SK-N-SH (cell line): ENCODE data around the gene BRIX1. TPM values are rescaled to one million over a fixed set of nuclear protein-coding genes. Genes with fewer than 3 reads are reported as not detected.

Experiments used
- CTCF ChIA-PET: fragments of 300-600, 350-600 bp; formaldehyde crosslinking; extraction: SDS; loops from one replicate; lab custom pipeline; 2021; lab: Yijun Ruan, JAX
- POLR2A ChIA-PET: fragments of 350-600 bp; sonication (Branson Sonifier 250); formaldehyde crosslinking; extraction: SDS; loops from one replicate; lab custom pipeline; 2020; ENCODE audit warnings: antibody characterized with exemption, inconsistent platforms; lab: Yijun Ruan, JAX
- DNase-seq: peaks from one replicate; pipeline ENCODE4 v3.0.0; 2012
- H2AFZ ChIP-seq: fragments of 200-600 bp; sonication (generic); 2 replicates; pipeline ENCODE4 v1.8.1; 2016; ENCODE audit warnings: antibody characterized with exemption, mild to moderate bottlenecking, low read depth
- H3F3A ChIP-seq: fragments of 200-600 bp; sonication (generic); replicated peaks from 2 replicates; pipeline ENCODE3; 2016; ENCODE audit warnings: antibody characterized with exemption, mild to moderate bottlenecking; ENCODE audit not compliant: insufficient read depth
- H3K27ac ChIP-seq, 2 experiments: fragments of 200-500 bp in 1 of 2; fragments of 200-600 bp in 1 of 2; sonication (Bioruptor generic) in 1 of 2; sonication (generic), shearing (Covaris generic) in 1 of 2; 2 replicates each; pipeline versions ENCODE4 v1.5.1 to v1.6.1; 2014 to 2016; ENCODE audit warnings: low read depth in 2 of 2, inconsistent platforms in 1 of 2, low read length in 1 of 2, mild to moderate bottlenecking in 1 of 2, mixed read lengths in 1 of 2
- H3K27me3 ChIP-seq: fragments of 200-600 bp; sonication (generic), shearing (Covaris generic); 2 replicates; pipeline ENCODE4 v1.6.1; 2016; ENCODE audit warnings: mixed run types; ENCODE audit not compliant: insufficient read depth
- H3K36me3 ChIP-seq, 2 experiments: fragments of 200-500 bp in 1 of 2; fragments of 200-600 bp in 1 of 2; sonication (Bioruptor generic) in 1 of 2; sonication (generic) in 1 of 2; replicated peaks in 1 of 2; 2 replicates each; pipeline versions ENCODE3 to v1.5.1; 2014 to 2016; ENCODE audit warnings: low read length in 1 of 2, mild to moderate bottlenecking in 1 of 2; ENCODE audit not compliant: insufficient read depth in 2 of 2, control insufficient read depth in 1 of 2
- H3K4me1 ChIP-seq, 2 experiments: fragments of 200-500 bp in 1 of 2; fragments of 200-600 bp in 1 of 2; sonication (Bioruptor generic) in 1 of 2; sonication (generic), shearing (Covaris generic) in 1 of 2; 2 replicates each; pipeline versions ENCODE4 v1.5.1 to v1.6.1; 2014 to 2016; ENCODE audit warnings: low read depth in 1 of 2, low read length in 1 of 2, mixed run types in 1 of 2; ENCODE audit not compliant: insufficient read depth in 2 of 2, control insufficient read depth in 1 of 2
- H3K4me2 ChIP-seq: fragments of 200-600 bp; sonication (generic), shearing (Covaris generic); 2 replicates; pipeline ENCODE4 v1.6.1; 2017; ENCODE audit warnings: mixed run types
- H3K4me3 ChIP-seq, 2 experiments: fragments of 200-500 bp in 1 of 2; fragments of 200-600 bp in 1 of 2; sonication (Bioruptor generic) in 1 of 2; sonication (generic), shearing (Covaris generic) in 1 of 2; 2 replicates each; pipeline versions ENCODE4 v1.5.1 to v1.8.1; 2014 to 2016; ENCODE audit warnings: low read depth in 2 of 2, inconsistent platforms in 1 of 2, low read length in 1 of 2, mild to moderate bottlenecking in 1 of 2, mixed read lengths in 1 of 2, moderate library complexity in 1 of 2
- H3K79me2 ChIP-seq: fragments of 200-600 bp; sonication (generic); 2 replicates; pipeline ENCODE4 v1.8.1; 2017; ENCODE audit warnings: mild to moderate bottlenecking; ENCODE audit not compliant: insufficient read depth
- H3K9ac ChIP-seq: fragments of 200-600 bp; sonication (generic); 2 replicates; pipeline ENCODE4 v1.6.1; 2017; ENCODE audit warnings: mixed run types
- H3K9me2 ChIP-seq: fragments of 200-600 bp; sonication (generic); 2 replicates; pipeline ENCODE4 v1.6.1; 2017; ENCODE audit warnings: mixed run types
- H3K9me3 ChIP-seq: fragments of 200-600 bp; sonication (generic); 2 replicates; pipeline ENCODE4 v1.6.1; 2017; ENCODE audit warnings: mixed run types, mild to moderate bottlenecking, moderate library complexity
- H4K20me1 ChIP-seq: fragments of 200-600 bp; sonication (generic); 2 replicates; pipeline ENCODE4 v1.6.1; 2017; ENCODE audit warnings: mild to moderate bottlenecking, mixed run types; ENCODE audit not compliant: insufficient read depth
- CTCF ChIP-seq: fragments of 200-600 bp; sonication (generic); IDR thresholded peaks from 2 replicates; pipeline ENCODE4 v1.6.1; 2017; ENCODE audit warnings: antibody characterized with exemption, mild to moderate bottlenecking, moderate library complexity
- ELF1 ChIP-seq: IDR thresholded peaks from 2 replicates; pipeline ENCODE4 v1.4.0; 2012
- EP300 ChIP-seq, 2 experiments: IDR thresholded peaks; 2 replicates each; pipeline versions ENCODE4 v1.4.0 to v1.6.1; 2012; ENCODE audit warnings: borderline replicate concordance in 1 of 2, low read depth in 1 of 2, low read length in 1 of 2
- EZH2phosphoT487 ChIP-seq: fragments of 200-600 bp; sonication (generic); IDR thresholded peaks from 2 replicates; pipeline ENCODE4 v1.6.1; 2017; ENCODE audit warnings: low read depth, mixed run types, mild to moderate bottlenecking, antibody characterized with exemption, moderate library complexity, borderline replicate concordance
- FOXJ3 ChIP-seq: sonication (generic); formaldehyde crosslinking; IDR thresholded peaks from 2 replicates; pipeline ENCODE4 v1.5.1; 2020; ENCODE audit warnings: mild to moderate bottlenecking, missing genetic modification reagents
- FOXM1 ChIP-seq: IDR thresholded peaks from 2 replicates; pipeline ENCODE4 v1.4.0; 2012; ENCODE audit warnings: low read depth, mild to moderate bottlenecking
- GABPA ChIP-seq: IDR thresholded peaks from 2 replicates; pipeline ENCODE4 v1.4.0; 2012; ENCODE audit warnings: low read depth, mild to moderate bottlenecking
- MAX ChIP-seq: IDR thresholded peaks from 2 replicates; pipeline ENCODE4 v1.4.0; 2012; ENCODE audit warnings: low read depth
- NFIC ChIP-seq: IDR thresholded peaks from 2 replicates; pipeline ENCODE4 v1.4.0; 2012; ENCODE audit warnings: borderline replicate concordance
- NRF1 ChIP-seq: IDR thresholded peaks from 2 replicates; pipeline ENCODE4 v1.6.1; 2012; ENCODE audit warnings: low read depth, mild to moderate bottlenecking, low read length
- PBX3 ChIP-seq: IDR thresholded peaks from 2 replicates; pipeline ENCODE4; 2012
- POLR2AphosphoS5 ChIP-seq: IDR thresholded peaks from 2 replicates; pipeline ENCODE4 v1.6.1; 2012; ENCODE audit warnings: low read depth, low read length
- RAD21 ChIP-seq: IDR thresholded peaks from 2 replicates; pipeline ENCODE4 v1.6.1; 2012; ENCODE audit warnings: mild to moderate bottlenecking, low read length
- REST ChIP-seq: IDR thresholded peaks from 2 replicates; pipeline ENCODE4 v1.6.1; 2012; ENCODE audit warnings: mild to moderate bottlenecking, low read depth, low read length, moderate library complexity
- RFX5 ChIP-seq: IDR thresholded peaks from 2 replicates; pipeline ENCODE4 v1.6.1; 2012; ENCODE audit warnings: mild to moderate bottlenecking, improper control_type of control experiment, low read length
- SMC3 ChIP-seq: IDR thresholded peaks from 2 replicates; pipeline ENCODE4 v1.6.1; 2012; ENCODE audit warnings: low read depth, low read length, improper control_type of control experiment
- TAF1 ChIP-seq: IDR thresholded peaks from 2 replicates; pipeline ENCODE4 v1.6.1; 2012; ENCODE audit warnings: low read depth, mild to moderate bottlenecking, low read length, moderate library complexity, borderline replicate concordance
- TCF12 ChIP-seq: IDR thresholded peaks from 2 replicates; pipeline ENCODE4 v1.4.0; 2012
- YY1 ChIP-seq: IDR thresholded peaks from 2 replicates; pipeline ENCODE4 v1.4.0; 2012; ENCODE audit warnings: low read depth, mild to moderate bottlenecking
- ZBTB33 ChIP-seq: IDR thresholded peaks from 2 replicates; pipeline ENCODE4 v1.4.0; 2012; ENCODE audit warnings: low read depth, borderline replicate concordance
- polyA plus RNA-seq, 3 experiments: library from polyadenylated mRNA; depleted of rRNA; stranded (reverse); fragments of >200 nt; gene quantifications; 2 replicates each; pipeline ENCODE4 v1.2.3, GENCODE V29; 2012

Gene BRIX1
- polyA plus RNA-seq, 1 of the 3 experiments (the other 2 are of a cell fraction), result 18.4 TPM

- Histone ChIP-seq H3K4me2 (peak overlapping the region; percentile 13; the same call in 1 of the 2 replicates), H4K20me1 (no peaks in the 10 kb centered on the region), H3F3A (peaks cover 63% of the 10 kb centered on the region), H3K4me1 (peaks cover 0 to 13% of the 10 kb centered on the region in 2 experiments; a peak in 3 of 4 replicates), H3K27ac (peak overlapping the region; percentile 31 to 74; a peak in 2 of 4 replicates), H3K9me3 (no peaks in the 10 kb centered on the region), H3K9me2 (no peaks in the 10 kb centered on the region), H3K79me2 (peaks cover 34% of the 10 kb centered on the region), H3K36me3 (peaks cover 67 to 72% of the 10 kb centered on the region in 2 experiments), H2AFZ (no peak overlapping the region), H3K4me3 (no peak overlapping the region), H3K9ac (no peak overlapping the region), H3K27me3 (no peaks in the 10 kb centered on the region)
- POLR2A ChIA-PET, result interaction anchor here (2.1 kb wide), 1 partner anchor 9 kb away, joined by 8 read pairs; the partner anchor contains the start of genes BRIX1 and RAD1
- CTCF ChIA-PET, result no interaction called here
- no peak for DNase-seq
- TF ChIP-seq ELF1 (no peak), MAX (no peak), FOXM1 (no peak), RAD21 (no peak), EP300 (IDR thresholded peaks at IDR 0.05; ENCODE audit: borderline replicate concordance in 1 of 2, low read depth in 1 of 2, low read length in 1 of 2) (no peak), NFIC (no peak), YY1 (no peak), TCF12 (no peak), CTCF (no peak), ZBTB33 (no peak), TAF1 (no peak), RFX5 (no peak), NRF1 (no peak), REST (no peak), FOXJ3 (no peak), EZH2phosphoT487 (no peak), GABPA (no peak), SMC3 (no peak), PBX3 (no peak), POLR2AphosphoS5 (no peak)
Observed at GRCh38 chr5:34924462-34924765, 8.9 kb downstream of the BRIX1 start.
